ENCODE measurements around the gene IL27RA.

IL27RA gene

GRCh38 chr19:14061081-14061749 lies 29.7 kb downstream of the IL27RA start:
- DNase-seq (ENCODE audit: low spot score): no peak
- H3K27ac ChIP-seq: no peak overlapping the region
- TF ChIP-seq, protein P1, sequence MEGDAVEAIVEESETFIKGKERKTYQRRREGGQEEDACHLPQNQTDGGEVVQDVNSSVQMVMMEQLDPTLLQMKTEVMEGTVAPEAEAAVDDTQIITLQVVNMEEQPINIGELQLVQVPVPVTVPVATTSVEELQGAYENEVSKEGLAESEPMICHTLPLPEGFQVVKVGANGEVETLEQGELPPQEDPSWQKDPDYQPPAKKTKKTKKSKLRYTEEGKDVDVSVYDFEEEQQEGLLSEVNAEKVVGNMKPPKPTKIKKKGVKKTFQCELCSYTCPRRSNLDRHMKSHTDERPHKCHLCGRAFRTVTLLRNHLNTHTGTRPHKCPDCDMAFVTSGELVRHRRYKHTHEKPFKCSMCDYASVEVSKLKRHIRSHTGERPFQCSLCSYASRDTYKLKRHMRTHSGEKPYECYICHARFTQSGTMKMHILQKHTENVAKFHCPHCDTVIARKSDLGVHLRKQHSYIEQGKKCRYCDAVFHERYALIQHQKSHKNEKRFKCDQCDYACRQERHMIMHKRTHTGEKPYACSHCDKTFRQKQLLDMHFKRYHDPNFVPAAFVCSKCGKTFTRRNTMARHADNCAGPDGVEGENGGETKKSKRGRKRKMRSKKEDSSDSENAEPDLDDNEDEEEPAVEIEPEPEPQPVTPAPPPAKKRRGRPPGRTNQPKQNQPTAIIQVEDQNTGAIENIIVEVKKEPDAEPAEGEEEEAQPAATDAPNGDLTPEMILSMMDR (conservative IDR thresholded peaks at IDR 0.05; ENCODE audit: low read depth): no peak
- ChIA-PET CTCF (interaction anchor here (0.8 to 3.0 kb wide), 2 partner anchors 12 to 108 kb away, joined by 3 to 22 read pairs; partner anchors contain the start of gene MISP3), POLR2A (ENCODE audit: low non-redundant PET) (no interaction called here)

- ChIA-PET CTCF (interaction anchor here (0.8 kb wide), 1 partner anchor 109 kb away, joined by 3 read pairs; no protein-coding TSS in a partner anchor), POLR2A (ENCODE audit: low non-redundant PET) (no interaction called here)
- DNase-seq (ENCODE audit: low spot score): no peak
- H3K27ac ChIP-seq: no peak within 1 kb of the TSS
- TF ChIP-seq, protein P1 (conservative IDR thresholded peaks at IDR 0.05; ENCODE audit: low read depth): no peak
These were observed 30.4 kb downstream of the IL27RA start, which contains the start of gene PALM3 for GRCh38 chr19:14061751-14062557. Gene PALM3, minus strand, starts transcription at chr19:14062076. Its CDS starts 96 bp downstream, at chr19:14061980.

GRCh38 chr19:14062558-14062855 lies 30.9 kb downstream of the IL27RA start:
- no peak overlapping the region for H3K27ac ChIP-seq
- CTCF ChIA-PET: interaction anchor here (0.7 kb wide), 1 partner anchor 31 kb away, joined by 8 read pairs; the partner anchor contains the start of gene IL27RA
- POLR2A ChIA-PET (ENCODE audit: low non-redundant PET): no interaction called here
- TF ChIP-seq, protein P1 (conservative IDR thresholded peaks at IDR 0.05; ENCODE audit: low read depth): no peak
- no peak for DNase-seq (ENCODE audit: low spot score)

- TF ChIP-seq, protein P1 (conservative IDR thresholded peaks at IDR 0.05; ENCODE audit: low read depth): no peak
- POLR2A ChIA-PET (ENCODE audit: low non-redundant PET): no interaction called here
- DNase-seq (ENCODE audit: low spot score): no peak
- H3K27ac ChIP-seq: no peak overlapping the region
- CTCF ChIA-PET: interaction anchor here (0.7 kb wide), 1 partner anchor 32 kb away, joined by 8 read pairs; the partner anchor contains the start of gene IL27RA
These were observed 31.5 kb downstream of the IL27RA start for GRCh38 chr19:14063105-14063504.

DNA sequence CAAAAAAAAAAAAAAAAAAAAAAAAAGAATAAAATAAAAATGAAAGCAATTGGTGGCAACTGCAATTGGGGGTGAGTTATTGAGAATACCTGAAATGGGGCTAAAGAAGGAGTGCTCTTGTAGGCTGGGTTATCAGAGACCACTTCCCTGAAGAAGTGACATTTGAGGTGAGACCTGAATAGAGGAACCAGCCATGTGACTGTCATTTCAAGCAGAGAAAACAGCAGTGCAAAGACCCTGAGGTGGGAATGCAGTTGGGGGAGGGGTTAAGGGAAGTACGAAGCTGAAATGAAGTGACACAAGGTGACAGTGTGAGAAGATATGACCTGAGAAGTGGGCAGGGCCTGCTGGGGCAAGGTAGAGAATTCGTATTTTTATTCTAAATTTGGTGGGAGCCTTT lies 34.6 kb downstream of the IL27RA start:
- ChIA-PET CTCF (no interaction called here), POLR2A (ENCODE audit: low non-redundant PET) (no interaction called here)
- no peak for DNase-seq (ENCODE audit: low spot score)
- no peak overlapping the region for H3K27ac ChIP-seq
- TF ChIP-seq, protein P1 (conservative IDR thresholded peaks at IDR 0.05; ENCODE audit: low read depth): no peak

DNA sequence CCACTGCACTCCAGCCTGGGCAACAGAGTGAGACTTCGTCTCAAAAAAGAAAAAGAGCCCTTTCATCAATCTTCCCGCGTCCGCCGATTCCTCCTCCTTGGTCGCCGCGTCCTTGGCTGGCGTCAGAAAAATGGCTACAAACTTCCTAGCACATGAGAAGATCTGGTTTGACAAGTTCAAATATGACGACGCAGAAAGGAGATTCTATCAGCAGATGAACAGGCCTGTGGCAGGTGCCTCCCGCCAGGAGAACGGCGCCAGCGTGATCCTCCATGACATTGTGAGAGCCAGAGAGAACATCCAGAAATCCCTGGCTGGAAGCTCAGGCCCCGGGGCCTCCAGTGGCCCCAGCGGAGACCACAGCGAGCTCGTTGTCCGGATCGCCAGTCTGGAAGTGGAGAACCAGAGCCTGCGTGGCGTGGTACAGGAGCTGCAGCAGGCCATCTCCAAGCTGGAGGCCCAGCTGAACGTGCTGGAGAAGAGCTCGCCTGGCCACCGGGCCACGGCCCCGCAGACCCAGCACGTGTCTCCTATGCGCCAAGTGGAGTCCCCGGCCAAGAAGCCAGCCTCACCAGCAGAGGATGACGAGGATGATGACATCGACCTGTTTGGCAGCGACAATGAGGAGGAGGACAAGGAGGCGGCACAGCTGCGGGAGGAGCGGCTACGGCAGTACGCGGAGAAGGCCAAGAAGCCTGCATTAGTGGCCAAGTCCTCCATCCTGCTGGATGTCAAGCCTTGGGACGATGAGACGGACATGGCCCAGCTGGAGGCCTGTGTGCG lies 38.9 kb downstream of the IL27RA start:
- CTCF ChIA-PET: interaction anchor here (0.5 to 2.6 kb wide), 4 partner anchors 11 to 336 kb away, joined by 3 to 18 read pairs (median 6); partner anchors contain the start of gene IL27RA
- POLR2A ChIA-PET (ENCODE audit: low non-redundant PET): no interaction called here
- no peak for DNase-seq (ENCODE audit: low spot score)
- TF ChIP-seq, protein P1 (conservative IDR thresholded peaks at IDR 0.05; ENCODE audit: low read depth): no peak
- no peak overlapping the region for H3K27ac ChIP-seq

Measured in RWPE1 (cell line).